ENCODE data around the gene MEIOB.
"Not testable (repeated sequence)": the region's sequence is repeated elsewhere in the genome, so short reads cannot be mapped to it uniquely, and the experiment has no call there.

The MEIOB gene

DNA sequence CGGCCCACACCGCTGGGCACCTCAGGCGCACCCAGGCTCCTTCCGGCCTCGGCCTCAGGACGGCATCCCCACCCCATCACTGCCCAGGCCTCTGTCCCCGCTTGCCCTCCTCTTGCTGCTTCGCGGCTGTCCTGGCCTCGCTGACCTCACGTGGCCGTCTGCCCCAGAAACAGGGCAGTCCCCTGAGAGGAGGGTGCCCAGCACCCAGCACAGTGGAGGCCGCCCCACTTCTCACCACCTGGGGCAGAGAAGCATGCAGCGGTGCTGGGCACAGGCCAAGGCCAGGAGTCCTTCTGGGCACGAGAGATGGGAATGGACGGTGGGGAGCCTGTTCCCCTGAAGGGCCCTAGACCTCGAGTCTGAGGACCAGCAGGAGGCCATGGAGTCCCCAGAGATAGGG lies 54.2 kb downstream of the MEIOB start:
- H3K4me3 ChIP-seq (ENCODE audit: low read depth in 1 of 2, low read length in 2 of 2) = no peak overlapping the region
- no peaks in the 10 kb centered on the region for H3K4me1 ChIP-seq (ENCODE audit: control insufficient read depth in 1 of 2, insufficient read depth in 2 of 2, low read length in 2 of 2)
- H3K27me3 ChIP-seq (ENCODE audit: low read depth, low read length) = no peaks in the 10 kb centered on the region
- no peaks in the 10 kb centered on the region for H3K9me3 ChIP-seq (ENCODE audit: control insufficient read depth in 1 of 2, low read length in 2 of 2)
- peaks cover 21 to 76% of the 10 kb centered on the region in 2 donors for H3K36me3 ChIP-seq (ENCODE audit: control insufficient read depth in 1 of 2, insufficient read depth in 2 of 2, low read length in 2 of 2)
- H3K27ac ChIP-seq (ENCODE audit: low read length) = no peak overlapping the region

DNA sequence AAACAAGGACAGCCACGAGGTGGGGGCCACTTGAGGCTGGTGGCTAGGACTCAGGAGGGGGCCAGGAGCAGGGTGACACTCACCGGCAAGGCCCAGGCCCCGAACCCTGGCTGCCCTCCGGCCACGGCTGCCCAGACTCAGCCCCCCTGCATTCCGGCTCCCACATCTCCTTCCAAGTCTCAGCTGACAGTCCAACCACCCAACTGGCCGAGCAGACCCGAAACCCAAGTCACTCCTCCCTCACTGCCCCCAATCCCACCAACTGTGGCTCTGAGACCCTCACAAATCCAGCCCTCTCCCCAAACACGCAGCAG lies 54.7 kb downstream of the MEIOB start:
- Histone ChIP-seq H3K36me3 (ENCODE audit: control insufficient read depth in 1 of 2, insufficient read depth in 2 of 2, low read length in 2 of 2) (peaks cover 17 to 72% of the 10 kb centered on the region in 2 donors), H3K9me3 (ENCODE audit: control insufficient read depth in 1 of 2, low read length in 2 of 2) (no peaks in the 10 kb centered on the region), H3K27me3 (ENCODE audit: low read depth, low read length) (no peaks in the 10 kb centered on the region), H3K4me3 (ENCODE audit: low read depth in 1 of 2, low read length in 2 of 2) (no peak overlapping the region), H3K27ac (ENCODE audit: low read length) (no peak overlapping the region), H3K4me1 (ENCODE audit: control insufficient read depth in 1 of 2, insufficient read depth in 2 of 2, low read length in 2 of 2) (no peaks in the 10 kb centered on the region)

DNA sequence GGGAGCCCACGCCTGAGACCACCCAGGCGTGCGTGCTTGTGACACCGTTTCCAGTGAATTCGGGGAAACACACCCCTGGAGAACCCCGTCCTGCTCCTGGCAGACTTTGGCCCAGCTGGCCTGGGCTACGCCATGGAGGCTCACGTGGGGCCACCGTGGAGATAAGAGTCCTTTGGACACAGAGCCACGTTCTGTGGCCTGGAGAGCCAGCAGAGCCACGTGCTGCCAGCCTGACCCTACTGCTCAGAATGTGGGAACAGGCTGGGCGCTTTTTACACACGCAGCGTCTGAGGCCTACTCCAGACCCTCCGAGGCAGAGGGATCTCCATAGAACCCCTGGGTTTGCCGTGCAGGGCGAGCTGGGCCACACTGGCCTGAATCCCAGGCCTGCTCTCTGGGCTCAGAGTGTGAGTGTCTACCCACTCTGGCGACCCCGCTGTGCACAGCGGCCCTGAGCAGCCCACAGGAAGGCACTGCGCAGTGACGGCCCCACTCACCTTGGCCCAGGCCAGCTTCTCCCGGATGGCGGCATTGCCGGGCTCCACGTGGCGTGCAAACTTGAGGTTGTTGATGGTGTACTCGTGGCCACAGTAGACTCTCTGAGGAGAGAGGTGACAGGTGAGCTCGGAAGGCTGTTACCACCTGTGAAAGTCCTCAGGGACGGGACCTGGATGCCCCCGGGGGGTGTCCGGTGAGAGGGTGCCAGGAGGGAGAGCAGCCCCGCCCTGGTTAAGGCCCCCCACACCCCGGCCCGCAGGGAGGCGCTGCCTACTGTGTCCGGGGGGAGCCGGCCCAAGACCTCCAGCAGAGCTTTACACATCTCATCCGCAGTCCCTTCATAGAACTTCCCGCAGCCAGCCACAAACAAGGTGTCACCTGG lies 55.3 kb downstream of the MEIOB start:
- Histone ChIP-seq H3K27me3 (ENCODE audit: low read depth, low read length) (no peaks in the 10 kb centered on the region), H3K4me1 (ENCODE audit: control insufficient read depth in 1 of 2, insufficient read depth in 2 of 2, low read length in 2 of 2) (no peaks in the 10 kb centered on the region), H3K4me3 (ENCODE audit: low read depth in 1 of 2, low read length in 2 of 2) (no peak overlapping the region), H3K27ac (ENCODE audit: low read length) (no peak overlapping the region), H3K36me3 (ENCODE audit: control insufficient read depth in 1 of 2, insufficient read depth in 2 of 2, low read length in 2 of 2) (peaks cover 17 to 66% of the 10 kb centered on the region in 2 donors), H3K9me3 (ENCODE audit: control insufficient read depth in 1 of 2, low read length in 2 of 2) (no peaks in the 10 kb centered on the region)

DNA sequence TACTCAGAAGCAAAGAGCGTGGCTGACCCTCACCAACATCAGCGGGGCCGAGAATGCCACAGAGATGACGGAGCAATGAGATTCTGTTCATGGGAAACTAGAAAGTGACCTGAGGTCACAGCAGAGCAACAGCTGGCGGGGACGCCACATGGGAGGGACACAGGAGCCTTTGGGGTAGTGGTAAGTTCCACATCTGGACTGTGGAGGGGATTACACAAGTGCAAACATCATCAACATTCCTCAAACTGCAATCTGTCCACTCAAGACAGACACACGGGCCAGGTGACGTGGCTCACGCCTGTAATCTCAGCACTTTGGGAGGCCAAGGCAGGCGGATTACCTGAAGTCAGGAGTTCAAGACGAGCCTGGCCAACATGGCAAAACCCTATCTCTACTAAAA lies 56.5 kb downstream of the MEIOB start:
- H3K9me3 ChIP-seq (ENCODE audit: control insufficient read depth in 1 of 2, low read length in 2 of 2) = no peaks in the 10 kb centered on the region
- peaks cover 17 to 57% of the 10 kb centered on the region in 2 donors for H3K36me3 ChIP-seq (ENCODE audit: control insufficient read depth in 1 of 2, insufficient read depth in 2 of 2, low read length in 2 of 2)

DNA sequence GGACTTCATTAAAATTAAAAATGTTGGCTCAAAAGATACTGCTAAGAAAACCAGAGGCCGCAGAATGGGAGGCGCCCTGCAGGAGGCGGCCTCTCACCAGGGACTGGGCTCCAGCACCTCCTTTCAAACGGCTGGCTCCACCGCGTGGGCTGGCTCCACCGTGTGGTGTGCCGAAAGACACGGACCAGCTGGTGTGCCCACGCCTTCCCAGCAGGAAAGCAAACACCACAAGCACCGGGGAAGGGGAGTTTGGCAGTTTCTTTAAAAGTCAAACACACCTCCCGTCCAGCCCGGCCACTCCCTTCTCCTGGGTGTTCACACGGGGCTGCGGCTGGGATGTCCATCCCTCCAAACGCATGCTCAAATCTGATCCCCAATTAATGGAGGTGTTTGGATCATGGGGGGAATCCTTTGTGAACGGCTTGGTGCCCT lies 59.2 kb downstream of the MEIOB start:
- H3K27ac ChIP-seq (ENCODE audit: low read length) = no peak overlapping the region

More for the DNA sequence above, 56.5 kb downstream of the MEIOB start:
- Histone ChIP-seq H3K27ac (ENCODE audit: low read length) (no peak overlapping the region), H3K4me3 (ENCODE audit: low read depth in 1 of 2, low read length in 2 of 2) (no peak overlapping the region), H3K27me3 (ENCODE audit: low read depth, low read length) (no peaks in the 10 kb centered on the region), H3K4me1 (ENCODE audit: control insufficient read depth in 1 of 2, insufficient read depth in 2 of 2, low read length in 2 of 2) (no peaks in the 10 kb centered on the region)

DNA sequence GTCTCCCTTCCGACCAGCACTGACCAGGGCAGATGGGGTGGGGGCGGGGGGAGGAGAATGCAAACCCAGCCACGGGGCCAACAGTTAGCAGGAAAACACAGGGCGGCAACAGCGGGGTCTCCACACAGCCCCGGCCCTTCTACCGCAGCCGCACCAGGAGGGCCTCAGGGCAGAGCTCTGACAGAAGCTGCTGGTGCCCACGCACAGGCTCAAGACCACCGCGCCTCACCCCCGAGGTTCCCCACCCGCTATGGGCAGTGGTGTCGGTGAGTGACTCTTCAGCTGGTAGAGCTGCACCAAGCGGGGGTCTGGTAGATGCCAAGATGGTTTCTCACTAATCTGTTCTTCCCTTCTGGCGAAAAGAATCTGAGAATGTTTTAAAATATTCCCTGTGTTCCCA lies 61.4 kb downstream of the MEIOB start:
- Histone ChIP-seq H3K9me3 (ENCODE audit: control insufficient read depth in 1 of 2, low read length in 2 of 2) (no peaks in the 10 kb centered on the region), H3K27me3 (ENCODE audit: low read depth, low read length) (no peaks in the 10 kb centered on the region), H3K4me3 (ENCODE audit: low read depth in 1 of 2, low read length in 2 of 2) (no peak overlapping the region), H3K27ac (ENCODE audit: low read length) (no peak overlapping the region), H3K36me3 (ENCODE audit: control insufficient read depth in 1 of 2, insufficient read depth in 2 of 2, low read length in 2 of 2) (peaks cover 20 to 46% of the 10 kb centered on the region in 2 donors), H3K4me1 (ENCODE audit: control insufficient read depth in 1 of 2, insufficient read depth in 2 of 2, low read length in 2 of 2) (no peaks in the 10 kb centered on the region)

More for the DNA sequence above, 59.2 kb downstream of the MEIOB start:
- H3K4me3 ChIP-seq (ENCODE audit: low read depth in 1 of 2, low read length in 2 of 2) = no peak overlapping the region
- no peaks in the 10 kb centered on the region for H3K27me3 ChIP-seq (ENCODE audit: low read depth, low read length)
- H3K4me1 ChIP-seq (ENCODE audit: control insufficient read depth in 1 of 2, insufficient read depth in 2 of 2, low read length in 2 of 2) = no peaks in the 10 kb centered on the region
- H3K36me3 ChIP-seq (ENCODE audit: control insufficient read depth in 1 of 2, insufficient read depth in 2 of 2, low read length in 2 of 2) = peaks cover 22 to 54% of the 10 kb centered on the region in 2 donors
- H3K9me3 ChIP-seq (ENCODE audit: control insufficient read depth in 1 of 2, low read length in 2 of 2) = no peaks in the 10 kb centered on the region

DNA sequence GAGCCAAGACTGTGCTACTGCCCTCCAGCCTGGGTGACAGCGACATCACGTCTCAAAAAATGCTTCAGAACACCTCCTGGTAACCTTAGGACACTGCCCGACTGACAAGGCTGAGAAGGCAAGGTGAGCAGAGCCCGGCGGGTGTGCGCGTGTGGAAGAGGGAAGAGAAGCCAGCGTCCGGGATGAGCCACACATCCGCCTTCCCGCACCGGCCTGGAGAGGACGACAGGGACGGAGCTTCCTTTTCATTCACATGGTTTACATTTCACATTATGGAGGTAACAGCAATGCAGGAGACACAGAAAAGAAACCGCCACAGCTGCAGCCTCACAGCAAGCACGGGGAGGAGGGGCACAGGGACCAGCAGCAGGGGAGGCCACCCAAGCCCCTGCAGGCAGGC lies 61.9 kb downstream of the MEIOB start:
- Histone ChIP-seq H3K4me1 (ENCODE audit: control insufficient read depth in 1 of 2, insufficient read depth in 2 of 2, low read length in 2 of 2) (no peaks in the 10 kb centered on the region), H3K9me3 (ENCODE audit: control insufficient read depth in 1 of 2, low read length in 2 of 2) (no peaks in the 10 kb centered on the region), H3K27ac (ENCODE audit: low read length) (no peak overlapping the region), H3K4me3 (ENCODE audit: low read depth in 1 of 2, low read length in 2 of 2) (no peak overlapping the region), H3K27me3 (ENCODE audit: low read depth, low read length) (no peaks in the 10 kb centered on the region), H3K36me3 (ENCODE audit: control insufficient read depth in 1 of 2, insufficient read depth in 2 of 2, low read length in 2 of 2) (peaks cover 16 to 41% of the 10 kb centered on the region in 2 donors)

DNA sequence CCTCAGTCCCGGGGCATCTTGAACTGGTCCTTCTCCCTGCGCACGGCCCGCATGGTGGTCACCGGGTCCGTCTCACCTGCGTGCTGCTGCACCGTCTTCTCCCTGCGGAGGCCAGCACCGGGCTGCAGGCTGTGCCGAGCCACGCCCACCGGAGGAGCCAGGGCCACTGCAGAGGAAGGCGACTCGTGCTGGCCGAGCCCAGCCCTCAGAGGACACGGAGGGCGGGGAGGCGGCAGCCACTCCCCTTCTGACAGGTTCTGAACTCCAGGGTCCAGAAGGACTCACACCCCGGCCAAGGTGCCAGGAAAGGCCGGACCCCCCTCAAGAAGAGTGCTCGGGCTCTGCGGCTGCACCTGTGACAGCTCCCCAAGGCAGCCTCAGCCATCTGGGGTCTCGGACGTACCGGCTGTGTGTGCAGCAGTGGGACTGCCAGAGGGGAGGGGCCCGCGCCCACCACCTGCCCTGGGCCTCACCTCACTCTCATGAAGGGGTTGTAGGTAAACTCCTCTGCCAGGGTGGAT lies 62.6 kb downstream of the MEIOB start:
- no peaks in the 10 kb centered on the region for H3K9me3 ChIP-seq (ENCODE audit: control insufficient read depth in 1 of 2, low read length in 2 of 2)
- H3K27me3 ChIP-seq (ENCODE audit: low read depth, low read length) = no peaks in the 10 kb centered on the region
- H3K4me3 ChIP-seq (ENCODE audit: low read depth in 1 of 2, low read length in 2 of 2) = no peak overlapping the region
- peaks cover 14 to 40% of the 10 kb centered on the region in 2 donors for H3K36me3 ChIP-seq (ENCODE audit: control insufficient read depth in 1 of 2, insufficient read depth in 2 of 2, low read length in 2 of 2)
- no peaks in the 10 kb centered on the region for H3K4me1 ChIP-seq (ENCODE audit: control insufficient read depth in 1 of 2, insufficient read depth in 2 of 2, low read length in 2 of 2)
- no peak overlapping the region for H3K27ac ChIP-seq (ENCODE audit: low read length)

DNA sequence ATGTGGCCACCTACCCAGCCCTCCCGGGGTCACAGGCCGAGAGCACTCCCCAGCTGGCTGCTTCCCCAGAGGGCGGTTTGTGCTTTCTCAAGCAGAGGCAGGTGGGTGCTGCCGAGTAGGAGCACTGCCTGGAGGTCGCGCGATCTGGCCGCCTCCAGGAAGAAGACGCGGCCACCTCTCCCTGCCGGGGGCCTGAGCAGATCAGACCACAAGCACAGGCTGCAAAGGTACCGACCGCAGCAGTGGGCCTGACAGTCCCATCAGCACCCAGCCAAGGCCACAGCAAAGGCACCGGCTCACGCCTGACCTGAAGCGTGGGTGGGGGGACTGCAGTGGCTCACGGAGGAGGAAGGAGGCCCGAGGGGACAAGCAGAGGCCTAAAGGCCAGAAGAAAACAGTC lies 63.3 kb downstream of the MEIOB start:
- Histone ChIP-seq H3K9me3 (ENCODE audit: control insufficient read depth in 1 of 2, low read length in 2 of 2) (no peaks in the 10 kb centered on the region), H3K27me3 (ENCODE audit: low read depth, low read length) (no peaks in the 10 kb centered on the region), H3K27ac (ENCODE audit: low read length) (no peak overlapping the region), H3K36me3 (ENCODE audit: control insufficient read depth in 1 of 2, insufficient read depth in 2 of 2, low read length in 2 of 2) (peaks cover 11 to 40% of the 10 kb centered on the region in 2 donors), H3K4me3 (ENCODE audit: low read depth in 1 of 2, low read length in 2 of 2) (no peak overlapping the region), H3K4me1 (ENCODE audit: control insufficient read depth in 1 of 2, insufficient read depth in 2 of 2, low read length in 2 of 2) (no peaks in the 10 kb centered on the region)

DNA sequence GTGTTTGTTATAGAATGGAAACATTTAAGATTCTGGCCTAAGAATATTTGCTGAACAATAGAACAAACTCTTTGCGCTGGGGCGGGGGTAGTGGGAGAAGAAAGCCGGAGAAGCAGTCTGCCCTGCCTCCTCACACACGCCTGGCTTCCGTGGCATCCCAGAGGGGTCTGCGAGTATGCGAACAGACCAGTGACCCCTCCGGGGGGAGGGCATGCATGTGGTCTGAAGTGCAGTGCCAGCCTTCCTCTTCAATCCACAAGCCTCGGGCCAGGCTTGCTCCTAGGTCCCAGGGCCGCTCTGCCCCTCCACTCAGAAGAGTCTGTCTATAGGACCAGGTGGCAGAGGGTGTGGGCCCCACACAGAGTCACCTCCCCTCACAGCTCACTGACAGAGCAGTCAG lies 64.3 kb downstream of the MEIOB start:
- H3K36me3 ChIP-seq (ENCODE audit: control insufficient read depth in 1 of 2, insufficient read depth in 2 of 2, low read length in 2 of 2) = peaks cover 10 to 38% of the 10 kb centered on the region in 2 donors
- no peaks in the 10 kb centered on the region for H3K4me1 ChIP-seq (ENCODE audit: control insufficient read depth in 1 of 2, insufficient read depth in 2 of 2, low read length in 2 of 2)
- H3K9me3 ChIP-seq (ENCODE audit: control insufficient read depth in 1 of 2, low read length in 2 of 2) = no peaks in the 10 kb centered on the region
- H3K27ac ChIP-seq (ENCODE audit: low read length) = no peak overlapping the region
- no peaks in the 10 kb centered on the region for H3K27me3 ChIP-seq (ENCODE audit: low read depth, low read length)
- no peak overlapping the region for H3K4me3 ChIP-seq (ENCODE audit: low read depth in 1 of 2, low read length in 2 of 2)

DNA sequence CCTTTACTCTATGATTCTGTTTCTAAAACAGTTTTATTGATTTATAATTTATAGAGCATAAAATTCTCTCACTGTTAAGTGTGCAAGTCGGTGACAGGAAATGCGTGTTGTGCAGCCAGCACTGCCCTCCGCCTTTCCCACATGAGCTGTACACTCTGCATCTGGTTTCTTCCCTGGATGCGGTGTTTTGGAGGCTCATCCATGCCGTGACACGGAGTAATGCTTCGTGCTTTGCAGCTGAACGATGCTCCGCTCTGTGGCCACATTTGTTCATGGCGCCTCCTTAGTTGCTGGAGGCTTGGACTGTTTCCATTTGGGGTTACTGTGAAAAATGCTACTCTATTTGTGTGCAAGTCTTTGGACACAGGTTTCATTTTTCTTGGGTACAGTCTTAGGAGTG lies 71.3 kb downstream of the MEIOB start:
- H3K27ac ChIP-seq (ENCODE audit: low read length) = no peak overlapping the region
- no peak overlapping the region for H3K4me3 ChIP-seq (ENCODE audit: low read depth in 1 of 2, low read length in 2 of 2)
- H3K27me3 ChIP-seq (ENCODE audit: low read depth, low read length) = no peaks in the 10 kb centered on the region
- no peaks in the 10 kb centered on the region for H3K9me3 ChIP-seq (ENCODE audit: control insufficient read depth in 1 of 2, low read length in 2 of 2)
- no peaks in the 10 kb centered on the region for H3K4me1 ChIP-seq (ENCODE audit: control insufficient read depth in 1 of 2, insufficient read depth in 2 of 2, low read length in 2 of 2)
- H3K36me3 ChIP-seq (ENCODE audit: control insufficient read depth in 1 of 2, insufficient read depth in 2 of 2, low read length in 2 of 2) = peaks cover 0 to 4% of the 10 kb centered on the region in 2 donors

DNA sequence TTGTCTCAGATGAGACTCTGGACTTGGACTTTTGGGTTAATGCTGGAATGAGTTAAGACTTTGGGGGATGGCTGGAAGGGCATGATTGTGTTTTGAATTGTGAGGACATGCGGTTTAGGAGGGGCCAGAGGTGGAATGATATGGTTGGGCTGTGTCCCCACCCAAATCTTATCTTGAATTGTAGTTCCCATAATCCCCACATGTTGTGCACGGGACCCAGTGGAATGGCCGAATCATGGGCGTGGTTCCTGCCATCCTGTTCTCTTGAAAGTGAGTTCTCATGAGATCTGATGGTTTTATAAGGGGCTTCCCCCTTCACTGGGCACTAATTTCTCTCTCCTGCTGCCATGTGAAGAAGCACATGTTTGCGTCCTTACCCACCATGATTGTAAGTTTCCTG lies 72.7 kb downstream of the MEIOB start:
- H3K4me1 ChIP-seq (ENCODE audit: control insufficient read depth in 1 of 2, insufficient read depth in 2 of 2, low read length in 2 of 2); H3K27me3 ChIP-seq (ENCODE audit: low read depth, low read length); H3K36me3 ChIP-seq (ENCODE audit: control insufficient read depth in 1 of 2, insufficient read depth in 2 of 2, low read length in 2 of 2); H3K4me3 ChIP-seq (ENCODE audit: low read depth in 1 of 2, low read length in 2 of 2); H3K27ac ChIP-seq (ENCODE audit: low read length); H3K9me3 ChIP-seq (ENCODE audit: control insufficient read depth in 1 of 2, low read length in 2 of 2): not testable (repeated sequence)

Data from muscle layer of duodenum (tissue), 2 donors.